ENCODE measurements around the gene ADCY4.

The ADCY4 gene

DNA sequence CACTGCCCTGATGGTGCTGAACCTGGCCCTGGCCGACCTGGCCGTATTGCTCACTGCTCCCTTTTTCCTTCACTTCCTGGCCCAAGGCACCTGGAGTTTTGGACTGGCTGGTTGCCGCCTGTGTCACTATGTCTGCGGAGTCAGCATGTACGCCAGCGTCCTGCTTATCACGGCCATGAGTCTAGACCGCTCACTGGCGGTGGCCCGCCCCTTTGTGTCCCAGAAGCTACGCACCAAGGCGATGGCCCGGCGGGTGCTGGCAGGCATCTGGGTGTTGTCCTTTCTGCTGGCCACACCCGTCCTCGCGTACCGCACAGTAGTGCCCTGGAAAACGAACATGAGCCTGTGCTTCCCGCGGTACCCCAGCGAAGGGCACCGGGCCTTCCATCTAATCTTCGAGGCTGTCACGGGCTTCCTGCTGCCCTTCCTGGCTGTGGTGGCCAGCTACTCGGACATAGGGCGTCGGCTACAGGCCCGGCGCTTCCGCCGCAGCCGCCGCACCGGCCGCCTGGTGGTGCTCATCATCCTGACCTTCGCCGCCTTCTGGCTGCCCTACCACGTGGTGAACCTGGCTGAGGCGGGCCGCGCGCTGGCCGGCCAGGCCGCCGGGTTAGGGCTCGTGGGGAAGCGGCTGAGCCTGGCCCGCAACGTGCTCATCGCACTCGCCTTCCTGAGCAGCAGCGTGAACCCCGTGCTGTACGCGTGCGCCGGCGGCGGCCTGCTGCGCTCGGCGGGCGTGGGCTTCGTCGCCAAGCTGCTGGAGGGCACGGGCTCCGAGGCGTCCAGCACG lies 18.9 kb downstream of the ADCY4 start:
- no peak for DNase-seq (ENCODE audit: low read depth in 3 of 3)

DNA sequence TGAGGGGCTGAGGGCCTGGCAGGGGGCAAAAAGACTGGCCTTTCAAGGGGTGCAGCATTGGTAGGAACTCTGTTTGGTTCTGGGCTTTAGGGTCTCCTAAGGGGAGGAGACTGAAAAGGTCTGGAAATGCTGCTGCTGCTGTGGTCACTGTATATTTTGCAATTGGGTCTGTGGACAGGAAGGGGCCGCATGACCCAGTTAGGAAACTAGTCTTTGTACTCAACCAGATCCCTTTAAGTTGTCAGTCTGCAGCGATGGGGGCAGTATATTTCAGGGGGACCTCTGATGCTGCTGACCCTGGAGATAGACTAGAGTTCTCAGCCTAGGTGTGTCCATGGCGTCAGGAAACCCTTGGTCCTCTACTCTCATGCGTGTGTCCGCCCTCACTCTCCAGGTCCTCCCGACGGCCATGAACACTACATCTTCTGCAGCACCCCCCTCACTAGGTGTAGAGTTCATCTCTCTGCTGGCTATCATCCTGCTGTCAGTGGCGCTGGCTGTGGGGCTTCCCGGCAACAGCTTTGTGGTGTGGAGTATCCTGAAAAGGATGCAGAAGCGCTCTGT lies 19.5 kb downstream of the ADCY4 start:
- DNase-seq (ENCODE audit: low read depth in 3 of 3), result no peak

DNA sequence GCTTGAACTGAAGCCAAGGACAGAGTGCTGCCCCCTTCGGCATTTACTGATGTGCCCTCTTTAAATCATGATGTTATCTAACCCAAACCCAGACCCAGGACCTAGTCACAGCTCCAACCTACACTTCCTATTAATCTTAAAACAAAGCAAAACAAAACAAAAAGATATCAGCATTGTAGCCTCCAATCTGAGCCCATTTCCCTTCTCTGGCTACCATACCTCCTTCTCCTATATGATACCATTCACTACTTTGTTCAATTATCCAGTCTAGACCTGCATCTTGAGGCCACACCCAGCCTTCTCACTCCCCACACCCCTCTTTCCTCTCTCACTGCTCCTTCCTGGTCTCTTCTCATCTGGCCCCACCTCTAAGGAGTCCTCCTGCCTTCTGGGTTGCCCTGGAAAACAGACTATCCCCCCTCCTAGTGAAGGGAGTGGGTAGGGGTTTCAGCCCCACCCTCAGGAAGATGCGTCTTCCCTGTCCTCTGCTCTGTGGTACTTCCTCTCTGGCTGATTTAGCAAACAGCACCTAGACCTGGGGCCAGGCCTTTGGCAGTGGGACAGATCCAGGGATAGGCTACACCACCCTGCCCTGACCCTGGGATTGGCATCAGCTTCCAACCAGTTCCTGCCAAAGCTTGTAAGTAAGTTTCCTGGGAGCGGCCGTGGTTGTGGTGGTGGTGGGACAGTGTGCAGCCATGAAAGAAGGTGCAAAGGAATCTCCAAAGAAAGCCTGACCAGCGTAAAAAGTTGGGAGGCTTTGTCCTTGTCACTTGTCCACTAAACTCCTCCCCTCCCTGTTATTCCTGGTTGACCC lies 20.3 kb downstream of the ADCY4 start:
- no peak for DNase-seq (ENCODE audit: low read depth in 3 of 3)

DNA sequence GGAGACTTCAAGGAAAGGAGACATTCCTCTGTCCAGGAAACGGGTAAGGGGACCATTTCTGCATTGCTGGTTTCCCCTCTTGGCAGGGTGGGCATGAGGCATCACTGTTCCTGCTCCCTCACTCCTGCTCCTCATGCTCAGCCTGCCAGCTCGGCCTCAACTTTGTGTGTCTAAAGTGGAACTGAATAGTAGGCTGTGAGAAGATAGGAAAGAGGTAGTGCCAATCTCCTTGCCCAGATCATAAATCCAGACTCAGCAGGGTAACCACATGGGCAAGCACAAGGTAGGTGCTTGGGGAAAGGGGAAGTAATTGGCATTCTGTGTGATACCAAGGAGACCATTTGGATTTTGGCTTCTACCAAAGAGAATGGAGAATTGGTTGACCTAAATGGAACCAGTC lies 21.0 kb downstream of the ADCY4 start:
- no peak for DNase-seq (ENCODE audit: low read depth in 3 of 3)

DNA sequence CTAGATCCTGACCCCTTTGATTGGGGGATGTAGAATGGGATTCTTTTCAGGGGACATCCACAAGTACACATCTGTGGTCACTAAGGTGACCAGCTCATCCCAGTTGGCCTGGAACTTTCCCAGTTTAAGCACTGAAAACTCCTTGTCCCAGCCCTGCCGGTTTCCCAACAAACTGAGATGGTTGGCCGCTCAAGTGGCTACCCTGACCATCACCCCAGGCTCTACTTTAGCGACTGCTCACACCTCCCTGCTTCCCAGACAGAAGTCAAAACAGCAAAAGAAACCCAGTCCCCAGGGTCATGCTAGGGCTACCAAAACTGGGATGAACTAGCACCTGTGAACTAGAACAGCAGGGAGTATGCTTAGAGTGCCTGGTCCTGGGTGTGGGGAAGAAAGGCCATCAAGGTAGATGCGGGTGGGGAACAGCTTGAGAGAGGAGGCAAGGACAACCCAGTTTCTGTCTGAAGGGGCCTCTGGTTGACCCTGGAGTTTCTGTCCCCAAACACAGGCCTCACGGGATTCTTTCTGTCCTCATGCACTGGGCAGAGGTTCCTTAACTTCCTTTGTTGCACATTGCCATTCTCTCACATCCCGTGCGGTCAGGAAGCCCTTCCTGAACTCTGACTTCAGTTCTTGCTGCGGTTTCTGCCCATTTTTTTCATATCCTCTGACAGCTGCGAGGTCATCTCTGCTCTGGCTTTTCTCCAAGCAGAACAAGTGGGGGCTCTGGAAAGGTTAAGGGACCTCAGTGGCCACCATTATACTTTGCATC lies 21.9 kb downstream of the ADCY4 start:
- DNase-seq (ENCODE audit: low read depth in 3 of 3), result no peak

- DNase-seq (ENCODE audit: low read depth in 3 of 3), result no peak
These were observed 22.8 kb downstream of the ADCY4 start for GRCh38 chr14:24311837-24312615.

DNA sequence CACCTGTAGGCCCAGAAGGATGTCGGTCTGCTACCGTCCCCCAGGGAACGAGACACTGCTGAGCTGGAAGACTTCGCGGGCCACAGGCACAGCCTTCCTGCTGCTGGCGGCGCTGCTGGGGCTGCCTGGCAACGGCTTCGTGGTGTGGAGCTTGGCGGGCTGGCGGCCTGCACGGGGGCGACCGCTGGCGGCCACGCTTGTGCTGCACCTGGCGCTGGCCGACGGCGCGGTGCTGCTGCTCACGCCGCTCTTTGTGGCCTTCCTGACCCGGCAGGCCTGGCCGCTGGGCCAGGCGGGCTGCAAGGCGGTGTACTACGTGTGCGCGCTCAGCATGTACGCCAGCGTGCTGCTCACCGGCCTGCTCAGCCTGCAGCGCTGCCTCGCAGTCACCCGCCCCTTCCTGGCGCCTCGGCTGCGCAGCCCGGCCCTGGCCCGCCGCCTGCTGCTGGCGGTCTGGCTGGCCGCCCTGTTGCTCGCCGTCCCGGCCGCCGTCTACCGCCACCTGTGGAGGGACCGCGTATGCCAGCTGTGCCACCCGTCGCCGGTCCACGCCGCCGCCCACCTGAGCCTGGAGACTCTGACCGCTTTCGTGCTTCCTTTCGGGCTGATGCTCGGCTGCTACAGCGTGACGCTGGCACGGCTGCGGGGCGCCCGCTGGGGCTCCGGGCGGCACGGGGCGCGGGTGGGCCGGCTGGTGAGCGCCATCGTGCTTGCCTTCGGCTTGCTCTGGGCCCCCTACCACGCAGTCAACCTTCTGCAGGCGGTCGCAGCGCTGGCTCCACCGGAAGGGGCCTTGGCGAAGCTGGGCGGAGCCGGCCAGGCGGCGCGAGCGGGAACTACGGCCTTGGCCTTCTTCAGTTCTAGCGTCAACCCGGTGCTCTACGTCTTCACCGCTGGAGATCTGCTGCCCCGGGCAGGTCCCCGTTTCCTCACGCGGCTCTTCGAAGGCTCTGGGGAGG lies 23.9 kb downstream of the ADCY4 start, which contains the start of gene LTB4R:
Gene LTB4R (plus strand): TSS at position 857 of the 959 bp plus-strand sequence. CDS start 4,150 bp downstream, outside the sequence.
- DNase-seq (ENCODE audit: low read depth in 3 of 3), result peak; percentile 37 to 52 (median 39)

DNA sequence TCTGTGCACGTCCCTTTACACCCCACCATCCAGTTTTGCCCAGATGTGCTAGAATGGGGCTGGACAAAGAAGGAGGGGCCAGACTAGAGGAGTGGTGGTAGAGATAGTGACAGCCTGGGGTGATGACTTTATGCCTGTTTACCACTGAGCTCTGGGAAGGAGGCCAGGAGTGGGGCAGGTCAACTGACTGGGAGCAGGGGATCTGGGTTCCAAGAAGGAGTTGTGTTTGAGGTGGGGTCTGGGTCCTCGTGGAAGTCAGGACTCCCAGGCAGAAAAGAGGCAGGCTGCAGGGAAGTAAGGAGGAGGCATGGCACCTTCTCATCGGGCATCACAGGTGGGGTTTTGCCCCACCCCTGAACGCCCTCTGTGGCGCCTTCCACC lies 24.6 kb downstream of the ADCY4 start:
- no peak for DNase-seq (ENCODE audit: low read depth in 3 of 3)

- DNase-seq (ENCODE audit: low read depth in 3 of 3), result no peak
These were observed 25.2 kb downstream of the ADCY4 start, which contains the start of gene LTB4R2 for GRCh38 chr14:24309538-24310264. LTB4R2 (plus strand) TSS chr14:24310140; CDS start chr14:24310665, 525 bp downstream.

- no peak for DNase-seq (ENCODE audit: low read depth in 3 of 3)
These were observed 26.3 kb downstream of the ADCY4 start for GRCh38 chr14:24308342-24309124.

DNA sequence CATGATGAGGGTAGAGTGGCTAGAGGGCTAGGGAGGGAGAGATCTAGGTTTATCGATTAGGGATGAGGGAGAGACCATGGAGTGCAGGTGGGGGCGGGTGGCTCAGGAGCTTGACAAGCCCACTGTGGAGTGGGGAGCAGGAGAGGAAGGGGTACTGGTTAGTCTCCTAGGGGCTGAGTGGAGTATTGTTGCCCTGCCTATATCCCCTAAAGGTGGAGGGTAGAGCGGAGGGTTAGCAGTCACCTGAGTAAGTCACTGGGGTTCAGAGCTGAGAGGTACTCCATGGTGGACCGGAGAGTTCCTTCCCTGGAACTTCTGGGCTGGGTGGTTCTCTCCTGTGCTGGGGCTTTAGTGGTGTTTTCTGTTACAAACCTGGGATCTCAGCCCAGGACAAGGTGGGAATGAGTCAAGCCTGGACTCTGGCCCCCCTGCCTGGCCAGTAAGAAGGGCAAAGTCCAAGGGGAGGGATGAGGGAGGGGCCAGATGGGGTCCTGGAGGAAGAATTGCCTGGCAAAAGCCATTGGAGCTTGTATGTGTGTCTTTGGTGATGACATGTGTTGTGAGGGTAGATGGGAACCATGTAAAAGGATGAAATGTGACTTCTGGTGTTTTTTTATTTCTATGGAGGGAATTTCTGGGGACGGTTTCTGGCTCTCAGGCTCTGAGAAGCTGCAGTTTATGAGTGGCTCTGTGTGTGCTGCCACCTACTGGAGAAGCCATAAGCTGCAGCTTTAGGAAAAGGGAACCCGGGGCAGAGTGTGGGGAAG lies 27.1 kb downstream of the ADCY4 start, which contains the start of gene CIDEB:
Gene CIDEB (minus strand): TSS at position 403 of the 767 bp plus-strand sequence. CDS start 119 bp downstream, at position 284.
- peak; percentile 19 to 44 (median 43) for DNase-seq (ENCODE audit: low read depth in 3 of 3)

GRCh38 chr14:24307156-24307574 lies 27.7 kb downstream of the ADCY4 start:
- DNase-seq (ENCODE audit: low read depth in 3 of 3), result no peak

DNA sequence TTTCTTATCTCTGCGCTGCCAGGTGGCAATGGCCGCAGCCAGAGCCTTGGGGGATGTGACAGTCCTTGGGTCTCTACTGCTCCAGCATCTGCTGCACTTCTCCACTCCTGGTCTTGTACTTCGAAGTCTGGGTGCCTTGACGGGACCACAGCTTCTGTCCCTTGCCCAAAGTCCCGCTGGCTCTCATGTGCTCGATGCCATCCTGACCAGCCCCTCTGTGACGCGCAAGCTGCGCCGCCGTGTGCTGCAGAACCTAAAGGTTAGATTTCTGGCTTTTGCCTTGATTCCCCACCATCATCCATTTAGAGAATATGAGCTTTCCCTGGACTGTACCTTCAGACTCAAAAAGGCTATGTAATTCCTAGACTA lies 30.9 kb downstream of the ADCY4 start:
- DNase-seq (ENCODE audit: low read depth in 3 of 3), result no peak

DNA sequence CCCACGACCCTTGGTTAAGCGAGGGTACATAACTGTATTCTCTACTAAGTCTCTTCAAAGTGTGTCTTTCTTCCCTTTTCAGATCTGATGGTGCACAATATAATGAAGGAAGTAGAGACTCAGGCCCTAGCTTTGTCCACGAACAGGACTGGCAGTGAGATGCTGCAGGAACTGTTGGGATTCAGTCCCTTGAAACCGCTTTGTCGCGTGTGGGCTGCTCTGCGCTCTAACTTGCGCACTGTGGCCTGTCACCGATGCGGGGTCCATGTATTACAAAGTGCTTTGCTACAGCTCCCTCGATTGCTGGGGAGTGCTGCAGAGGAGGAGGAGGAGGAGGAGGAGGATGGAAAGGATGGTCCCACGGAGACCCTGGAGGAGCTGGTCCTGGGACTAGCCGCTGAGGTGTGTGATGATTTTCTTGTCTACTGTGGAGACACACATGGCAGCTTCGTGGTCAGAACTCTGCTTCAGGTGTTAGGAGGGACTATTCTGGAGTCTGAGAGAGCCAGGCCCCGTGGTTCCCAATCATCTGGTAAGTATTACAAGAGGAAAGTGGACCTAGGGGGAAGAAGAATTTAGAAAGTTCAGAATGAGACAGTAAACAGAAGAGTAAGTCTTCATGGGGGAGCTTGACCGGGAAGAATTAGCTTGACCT lies 34.4 kb downstream of the ADCY4 start:
- no peak for DNase-seq (ENCODE audit: low read depth in 3 of 3)

DNA sequence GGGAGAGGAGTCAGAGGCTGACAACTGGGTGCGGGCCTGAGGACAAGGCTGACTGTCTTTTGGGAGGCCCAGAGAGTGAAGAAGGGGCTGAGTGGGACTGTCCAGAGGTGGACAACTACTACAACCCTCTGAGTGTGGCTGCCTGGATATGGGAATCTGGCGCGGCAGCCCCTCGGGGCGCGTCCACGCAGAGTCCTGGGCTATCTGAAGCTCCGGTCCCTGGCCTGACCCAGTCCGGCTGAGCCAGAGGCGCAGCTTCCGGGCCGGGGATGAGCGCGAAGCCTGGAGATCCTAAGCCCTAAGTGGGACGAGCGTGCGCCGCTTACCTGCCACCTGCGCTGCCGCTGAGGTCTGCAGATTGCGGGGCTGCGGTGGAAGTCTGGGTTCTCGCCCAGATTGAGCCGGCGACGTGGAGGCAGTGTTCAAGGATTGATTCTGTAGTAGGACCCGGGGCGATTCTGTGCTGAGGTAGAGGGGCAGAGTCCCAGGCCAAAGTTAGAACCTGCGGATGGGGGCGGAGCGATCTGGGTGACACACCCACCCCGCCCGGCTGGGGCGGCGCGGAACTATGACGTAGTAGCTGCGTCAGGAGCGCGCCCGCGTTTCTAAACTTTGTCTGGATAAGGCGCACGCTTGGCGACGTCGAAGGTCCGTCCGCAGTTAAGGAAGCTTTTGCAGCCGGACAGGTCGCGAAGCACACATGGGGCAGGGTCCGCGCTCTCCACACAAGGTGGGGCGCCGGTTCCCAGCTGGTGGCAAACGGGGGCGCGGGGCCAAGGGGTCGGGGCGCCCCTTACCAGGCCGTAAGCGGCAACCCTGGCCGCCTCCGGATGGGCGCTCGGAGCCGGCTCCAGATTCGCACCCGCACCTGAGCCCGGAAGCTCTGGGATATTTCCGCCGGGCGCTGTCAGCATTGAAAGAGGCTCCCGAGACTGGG lies 35.3 kb downstream of the ADCY4 start, which contains the start of the genes DHRS1 and NOP9:
Gene DHRS1 (minus strand): TSS at position 526 of the 937 bp plus-strand sequence. CDS start 674 bp downstream, outside the sequence.
Gene NOP9 (plus strand): TSS at position 596 of the 937 bp plus-strand sequence. CDS start 105 bp downstream, at position 701.
- DNase-seq (ENCODE audit: low read depth in 3 of 3), result peak; percentile 85 to 90 (median 86)

All from stimulated activated CD4-positive, alpha-beta T cell treated with anti-CD3 and anti-CD28 coated beads, TNF-alpha, amount 100 ng/mL, for 48 hours (primary cell).